ENCODE results near the gene ADGRB3.

DNA sequence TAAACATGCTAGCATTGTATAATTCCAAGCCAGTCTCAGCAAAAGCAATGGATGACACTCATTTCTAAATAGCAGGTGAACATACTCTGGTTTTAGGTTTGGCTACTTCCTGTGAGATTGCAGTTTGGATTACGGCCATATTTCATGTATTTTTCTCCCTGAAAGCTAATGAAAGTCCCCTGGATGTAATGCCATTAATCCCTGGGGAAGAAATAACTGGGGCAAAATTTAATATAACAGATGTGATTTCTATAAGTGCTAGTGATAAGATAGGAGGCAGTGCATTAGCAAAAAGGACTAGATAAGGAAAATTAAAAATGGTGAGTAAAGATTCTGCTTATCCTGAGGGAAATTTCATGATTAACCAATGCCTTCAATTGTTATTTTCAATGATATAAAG lies 238.2 kb downstream of the ADGRB3 start:
- TF ChIP-seq EZH2 (IDR thresholded peaks at IDR 0.05; ENCODE audit: insufficient read depth, poor library complexity, severe bottlenecking) (no peak), EZH2phosphoT487 (IDR thresholded peaks at IDR 0.05; ENCODE audit: insufficient read depth, low read depth) (no peak)
